Lower lobe of right lung (tissue), 2 donors: ENCODE results near the gene CLEC11A. TPM values are rescaled to one million over a fixed set of nuclear protein-coding genes. Genes with fewer than 3 reads are reported as not detected.
A peak's percentile ranks its signal among the peaks of the same experiment; 100 is the strongest.

Experiments
- ATAC-seq, 2 donors: fragments of 200-7000 bp; cut with Tn5 transposase; one replicate each; pipeline ENCODE4 v1.9.1; 2020 to 2022; ENCODE audit warnings: mild to moderate bottlenecking in 2 of 2, moderate library complexity in 2 of 2
- DNase-seq: peaks from one replicate; pipeline ENCODE4 v3.0.0-alpha.2; 2020
- H3K27ac ChIP-seq: fragments of 200-600 bp; one replicate; pipeline ENCODE4 v1.8.0; 2022
- H3K27me3 ChIP-seq: fragments of 200-600 bp; one replicate; pipeline ENCODE4 v1.8.0; 2022; ENCODE audit warnings: low read depth
- H3K36me3 ChIP-seq: fragments of 200-600 bp; one replicate; pipeline ENCODE4 v1.8.0; 2022; ENCODE audit warnings: mild to moderate bottlenecking
- H3K4me1 ChIP-seq: fragments of 200-600 bp; one replicate; pipeline ENCODE4 v1.8.0; 2022
- H3K4me3 ChIP-seq: fragments of 200-600 bp; one replicate; pipeline ENCODE4 v1.8.0; 2022; ENCODE audit warnings: mild to moderate bottlenecking
- H3K9me3 ChIP-seq: fragments of 200-600 bp; one replicate; pipeline ENCODE4 v1.8.0; 2022
- CTCF ChIP-seq: fragments of 200-600 bp; IDR thresholded peaks from one replicate; pipeline ENCODE4 v1.8.0; 2022; ENCODE audit warnings: antibody characterized with exemption, mild to moderate bottlenecking
- intact Hi-C: fragments of 100-400 bp; cut with DNase I; formaldehyde crosslinking; loops from one replicate; pipeline ENCODE4 v1.11.0; 2022
- total RNA-seq: library from RNA; stranded (reverse); fragmentation: NEBNext Ultra II Directional; extraction: Animal tissue kit (Norgen Biotek cat#: 25700); gene quantifications from one replicate; pipeline ENCODE4 v1.2.1, GENCODE V29; 2021
- donor health status: DM: no; HTN: yes; CAD: no; lungs with severe emphysema.

The CLEC11A gene
- total RNA-seq, 1 donor from 2014 or later = 9.8 TPM

GRCh38 chr19:50702871-50703829 is 20.0 kb upstream of the CLEC11A start:
- Histone ChIP-seq H3K4me1 (no peaks in the 10 kb centered on the region), H3K9me3 (no peaks in the 10 kb centered on the region), H3K4me3 (no peak overlapping the region), H3K27me3 (peaks cover 43% of the 10 kb centered on the region), H3K36me3 (no peaks in the 10 kb centered on the region), H3K27ac (no peak overlapping the region)
- intact Hi-C loops = no loop called here
- ATAC-seq (no peak), DNase-seq (no peak)
- no peak for TF ChIP-seq CTCF

GRCh38 chr19:50703915-50704796 is 19.0 kb upstream of the CLEC11A start:
- no peak for TF ChIP-seq CTCF
- Histone ChIP-seq H3K27me3 (peaks cover 43% of the 10 kb centered on the region), H3K9me3 (no peaks in the 10 kb centered on the region), H3K36me3 (no peaks in the 10 kb centered on the region), H3K4me1 (no peaks in the 10 kb centered on the region), H3K27ac (no peak overlapping the region), H3K4me3 (no peak overlapping the region)
- ATAC-seq (no peak), DNase-seq (no peak)
- intact Hi-C loops = no loop called here

DNA sequence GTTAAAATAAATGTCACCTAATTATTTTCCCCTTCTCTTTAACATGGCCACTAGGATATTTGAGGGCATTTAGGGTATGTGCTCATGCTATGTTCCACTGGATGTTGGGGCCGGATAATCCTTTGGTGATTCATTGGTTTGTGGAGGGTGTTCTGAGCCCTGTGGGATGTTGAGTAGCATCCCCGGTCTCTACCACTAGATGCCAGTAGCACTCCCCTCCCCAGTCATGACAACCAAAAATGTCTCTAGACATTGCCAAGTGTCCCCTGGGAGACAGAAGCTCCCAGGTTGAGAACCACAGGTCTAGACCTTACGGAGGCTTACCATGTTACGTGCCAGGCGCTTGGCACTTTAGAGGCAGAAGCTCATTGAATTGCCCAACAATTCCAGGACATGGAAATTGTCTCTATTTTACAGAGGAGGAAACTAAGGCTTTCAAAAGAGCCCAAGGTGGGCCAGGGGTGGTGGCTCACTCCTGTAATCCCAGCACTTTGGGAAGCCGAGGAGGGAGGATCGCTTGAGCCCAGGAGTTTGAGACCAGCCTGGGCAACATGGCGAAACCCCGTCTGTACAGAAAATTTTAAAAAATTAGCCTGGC is 17.6 kb upstream of the CLEC11A start:
- H3K27ac ChIP-seq = no peak overlapping the region
- peak; percentile 35 to 38 for ATAC-seq
- H3K4me3 ChIP-seq = no peak overlapping the region
- H3K36me3 ChIP-seq = no peaks in the 10 kb centered on the region
- DNase-seq = no peak
- intact Hi-C loops = no loop called here
- peak; percentile 47 for TF ChIP-seq CTCF
- peaks cover 48% of the 10 kb centered on the region for H3K27me3 ChIP-seq
- no peaks in the 10 kb centered on the region for H3K9me3 ChIP-seq
- H3K4me1 ChIP-seq = no peaks in the 10 kb centered on the region

GRCh38 chr19:50706387-50706786 is 16.8 kb upstream of the CLEC11A start:
- DNase-seq (no peak), ATAC-seq (no peak)
- intact Hi-C loops = no loop called here
- no peak for TF ChIP-seq CTCF
- H3K4me3 ChIP-seq = no peak overlapping the region
- no peak overlapping the region for H3K27ac ChIP-seq
- no peaks in the 10 kb centered on the region for H3K36me3 ChIP-seq
- H3K4me1 ChIP-seq = no peaks in the 10 kb centered on the region
- no peaks in the 10 kb centered on the region for H3K9me3 ChIP-seq
- H3K27me3 ChIP-seq = peaks cover 50% of the 10 kb centered on the region

DNA sequence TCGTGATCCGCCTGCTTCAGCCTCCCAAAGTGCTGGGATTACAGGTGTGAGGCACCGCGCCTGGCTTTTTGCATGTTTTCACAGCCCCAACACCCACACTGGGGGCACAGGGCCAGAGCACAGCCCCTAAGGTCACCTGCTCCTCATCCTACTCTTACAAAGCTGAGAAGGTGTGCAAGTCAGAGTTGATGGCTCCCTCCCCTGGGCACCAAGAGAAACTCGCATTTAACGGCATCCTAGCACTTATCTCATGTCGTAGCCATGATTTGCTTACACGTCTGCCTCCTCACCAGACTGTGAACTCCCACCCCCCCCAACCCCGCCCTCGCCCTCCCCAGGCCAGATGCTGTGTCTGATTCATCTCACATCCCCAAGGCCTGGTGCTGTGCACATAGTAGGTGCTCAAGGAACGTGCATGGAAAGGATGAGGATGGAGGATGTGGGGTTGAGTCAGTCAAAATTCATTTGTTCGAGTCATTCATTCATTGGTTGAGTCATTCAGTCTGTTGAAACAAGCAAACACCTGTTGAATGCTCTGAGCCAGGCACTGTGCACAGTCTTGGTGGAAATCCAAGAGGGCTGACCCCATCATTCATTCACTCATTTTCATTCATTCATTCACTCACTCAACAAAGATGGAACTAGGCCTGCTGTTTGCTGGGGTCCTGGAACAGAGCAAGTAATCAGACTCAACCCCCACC is 14.8 kb upstream of the CLEC11A start:
- H3K4me3 ChIP-seq = no peak overlapping the region
- H3K27me3 ChIP-seq = peaks cover 44% of the 10 kb centered on the region
- intact Hi-C loops = no loop called here
- DNase-seq = no peak
- no peaks in the 10 kb centered on the region for H3K36me3 ChIP-seq
- H3K27ac ChIP-seq = no peak overlapping the region
- TF ChIP-seq CTCF = no peak
- ATAC-seq = no peak
- no peaks in the 10 kb centered on the region for H3K9me3 ChIP-seq
- no peaks in the 10 kb centered on the region for H3K4me1 ChIP-seq
